Ishikawa (cell line): ENCODE measurements around the gene RPS14.

ENCODE experiments used
- CREB1 ChIP-seq: IDR thresholded peaks from 2 replicates; pipeline ENCODE4 v1.6.1; 2012; ENCODE audit warnings: low read depth
- TAF1 ChIP-seq: IDR thresholded peaks from 2 replicates; pipeline ENCODE4 v1.6.1; 2012; ENCODE audit warnings: low read depth, mild to moderate bottlenecking

DNA sequence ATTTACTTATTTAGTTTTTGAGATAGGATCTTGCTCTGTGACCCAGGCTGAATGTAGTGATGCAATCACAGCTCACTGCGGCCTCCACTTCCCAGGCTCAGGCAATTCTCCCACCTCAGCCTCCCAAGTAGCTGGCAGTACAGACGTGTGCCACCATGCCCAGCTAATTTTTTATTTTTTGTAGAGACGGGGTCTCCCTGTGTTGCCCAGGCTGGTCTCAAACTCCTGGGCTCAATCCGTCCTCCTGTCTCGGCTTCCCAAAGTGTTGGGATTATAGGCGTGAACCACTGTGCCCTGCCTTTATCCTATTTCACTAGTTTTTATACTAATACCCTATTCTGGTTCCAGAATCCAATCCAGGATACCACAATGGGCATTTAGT lies 6.8 kb downstream of the RPS14 start:
- TF ChIP-seq TAF1 (no peak), CREB1 (no peak)
